OCI-LY7 (cell line): Measurements from ENCODE around the gene MGST2. TPM values are rescaled to one million over a fixed set of nuclear protein-coding genes. Genes with fewer than 3 reads are reported as not detected.

Experiments used
- BruUV-seq: library from RNA; stranded (reverse); fragments of 400-500 nt; replicated peaks from 2 replicates; lab custom pipeline; 2021; lab: Mats Ljungman, UMichigan
- CTCF ChIA-PET: fragments of 300-600 bp; sonication (Branson Sonifier 250); formaldehyde crosslinking; loops from one replicate; lab custom pipeline; 2022; ENCODE audit warnings: antibody characterized with exemption; ENCODE audit not compliant: unreplicated experiment; lab: Charles Lee
- POLR2A ChIA-PET: fragments of 300-600 bp; sonication (Branson Sonifier 250); formaldehyde crosslinking; loops from one replicate; lab custom pipeline; 2022; ENCODE audit warnings: antibody characterized with exemption; lab: Charles Lee
- DNase-seq: peaks from one replicate; pipeline ENCODE4 v3.0.0-alpha.2; 2015; ENCODE audit warnings: low spot score
- H2AFZ ChIP-seq: fragments of 200-600 bp; sonication (generic), shearing (Covaris generic); 2 replicates; pipeline ENCODE4 v1.6.1; 2014; ENCODE audit warnings: mild to moderate bottlenecking, antibody characterized with exemption, low read length, moderate library complexity
- H3K27ac ChIP-seq: fragments of 200-600 bp; sonication (generic); 2 replicates; pipeline ENCODE4 v1.5.1; 2014; ENCODE audit warnings: mixed run types, low read depth, mild to moderate bottlenecking, moderate library complexity, low read length, inconsistent platforms; ENCODE audit not compliant: poor library complexity, severe bottlenecking
- H3K36me3 ChIP-seq: fragments of 200-600 bp; sonication (generic); 2 replicates; pipeline ENCODE4 v1.6.1; 2014; ENCODE audit warnings: mild to moderate bottlenecking, antibody characterized with exemption, low read length, moderate library complexity, mixed read lengths; ENCODE audit not compliant: insufficient read depth
- H3K4me1 ChIP-seq: fragments of 200-600 bp; sonication (generic); 2 replicates; pipeline ENCODE4 v1.5.1; 2014; ENCODE audit warnings: mild to moderate bottlenecking, low read length; ENCODE audit not compliant: insufficient read depth, poor library complexity, severe bottlenecking
- H3K4me2 ChIP-seq: fragments of 200-600 bp; sonication (generic); 2 replicates; pipeline ENCODE4 v1.6.1; 2014; ENCODE audit warnings: mild to moderate bottlenecking, low read length
- H3K4me3 ChIP-seq: fragments of 200-600 bp; sonication (generic); 2 replicates; pipeline ENCODE4 v1.5.1; 2014; ENCODE audit warnings: mild to moderate bottlenecking, low read depth, low read length; ENCODE audit not compliant: poor library complexity, severe bottlenecking
- H3K79me2 ChIP-seq: fragments of 200-600 bp; sonication (generic); 2 replicates; pipeline ENCODE4 v1.6.1; 2016; ENCODE audit warnings: low read depth, mild to moderate bottlenecking, low read length, moderate library complexity, mixed read lengths; ENCODE audit not compliant: insufficient read depth
- H3K9me2 ChIP-seq: fragments of 200-600 bp; sonication (generic); 2 replicates; pipeline ENCODE4 v1.6.1; 2016; ENCODE audit warnings: mild to moderate bottlenecking, low read length, mixed read lengths; ENCODE audit not compliant: insufficient read depth
- H3K9me3 ChIP-seq: fragments of 200-600 bp; sonication (generic); 2 replicates; pipeline ENCODE4 v1.6.1; 2014; ENCODE audit warnings: mild to moderate bottlenecking, mixed run types, low read length, mixed read lengths
- H4K20me1 ChIP-seq: fragments of 200-600 bp; sonication (generic); 2 replicates; pipeline ENCODE4 v1.6.1; 2014; ENCODE audit warnings: mild to moderate bottlenecking, antibody characterized with exemption, low read length, moderate library complexity, mixed read lengths; ENCODE audit not compliant: insufficient read depth
- CTCF ChIP-seq: fragments of 200-600 bp; sonication (generic); conservative IDR thresholded peaks from 2 replicates; pipeline ENCODE4 v1.5.1; 2014; ENCODE audit warnings: mild to moderate bottlenecking, antibody characterized with exemption, low read length, moderate library complexity, mixed read lengths
- EZH2phosphoT487 ChIP-seq: fragments of 200-600 bp; sonication (generic); IDR thresholded peaks from 2 replicates; pipeline ENCODE4 v1.6.1; 2018; ENCODE audit warnings: low read depth, borderline replicate concordance, mild to moderate bottlenecking, mixed run types, antibody characterized with exemption, low read length, moderate library complexity, mixed read lengths
- intact Hi-C: fragments of 100-400 bp; cut with micrococcal nuclease; formaldehyde crosslinking; loops from one replicate; pipeline ENCODE4 v1.10.0; 2022; ENCODE audit not compliant: unreplicated experiment
- total RNA-seq, 2 experiments: library from RNA; depleted of rRNA in 1 of 2; stranded (reverse); fragments of >200 nt in 1 of 2; shearing (Covaris generic) in 1 of 2; gene quantifications; 2 replicates each; pipeline ENCODE4 v1.2.3, GENCODE V29; 2014 to 2022

MGST2 gene
- total RNA-seq, 2 experiments from 2014 or later = 4.7 to 11.7 TPM

- POLR2A ChIA-PET = no interaction called here
- intact Hi-C loops = no loop called here
Measured at GRCh38 chr4:139692309-139693012, 26.8 kb downstream of the MGST2 start.

GRCh38 chr4:139694522-139695107 lies 29.0 kb downstream of the MGST2 start:
- Histone ChIP-seq H3K9me2 (no peaks in the 10 kb centered on the region), H3K27ac (no peak overlapping the region), H3K4me1 (no peaks in the 10 kb centered on the region), H3K4me2 (no peak overlapping the region), H2AFZ (no peak overlapping the region), H3K79me2 (no peaks in the 10 kb centered on the region), H3K36me3 (peaks cover 4% of the 10 kb centered on the region; the same call in 1 of the 2 replicates), H4K20me1 (no peaks in the 10 kb centered on the region), H3K9me3 (no peaks in the 10 kb centered on the region), H3K4me3 (no peak overlapping the region)
- BruUV-seq = no TSS peak
- no peak for DNase-seq
- POLR2A ChIA-PET = interaction anchor here (0.6 to 1.0 kb wide), 4 partner anchors 22 to 1690 kb away, joined by 3 to 4 read pairs (median 4); no protein-coding TSS in a partner anchor
- TF ChIP-seq CTCF (no peak), EZH2phosphoT487 (no peak)
- intact Hi-C loops = no loop called here
- CTCF ChIA-PET = no interaction called here

More at GRCh38 chr4:139692309-139693012, 26.8 kb downstream of the MGST2 start:
- DNase-seq = no peak
- TF ChIP-seq EZH2phosphoT487 (no peak), CTCF (no peak)
- no peaks in the 10 kb centered on the region for H3K79me2 ChIP-seq
- H3K27ac ChIP-seq = no peak overlapping the region
- H3K36me3 ChIP-seq = peaks cover 4% of the 10 kb centered on the region; the same call in 1 of the 2 replicates
- CTCF ChIA-PET = no interaction called here
- H3K4me3 ChIP-seq = no peak overlapping the region
- no peaks in the 10 kb centered on the region for H3K9me3 ChIP-seq
- no peaks in the 10 kb centered on the region for H4K20me1 ChIP-seq
- no peak overlapping the region for H2AFZ ChIP-seq
- no TSS peak for BruUV-seq
- no peaks in the 10 kb centered on the region for H3K9me2 ChIP-seq
- H3K4me1 ChIP-seq = no peaks in the 10 kb centered on the region
- no peak overlapping the region for H3K4me2 ChIP-seq

- Histone ChIP-seq H3K9me3 (no peaks in the 10 kb centered on the region), H3K4me2 (no peak overlapping the region), H3K4me1 (no peaks in the 10 kb centered on the region), H2AFZ (no peak overlapping the region), H3K4me3 (no peak overlapping the region), H3K9me2 (no peaks in the 10 kb centered on the region), H3K36me3 (peaks cover 4% of the 10 kb centered on the region; the same call in 1 of the 2 replicates), H4K20me1 (no peaks in the 10 kb centered on the region), H3K27ac (no peak overlapping the region), H3K79me2 (no peaks in the 10 kb centered on the region)
- CTCF ChIA-PET = interaction anchor here (0.6 kb wide), 1 partner anchor 476 kb away, joined by 3 read pairs; no protein-coding TSS in a partner anchor
- no TSS peak for BruUV-seq
- intact Hi-C loops = no loop called here
- POLR2A ChIA-PET = no interaction called here
- no peak for TF ChIP-seq EZH2phosphoT487
- no peak for TF ChIP-seq CTCF
- no peak for DNase-seq
Measured at GRCh38 chr4:139696491-139696890, 30.9 kb downstream of the MGST2 start.
